HEK293T (cell line): Measurements from ENCODE around the gene LYPLA2.
"Not testable (repeated sequence)": the region's sequence is repeated elsewhere in the genome, so short reads cannot be mapped to it uniquely, and the experiment has no call there.

Experiments
- CTCF ChIA-PET: fragments of 350-600 bp; formaldehyde crosslinking; extraction: SDS; loops from one replicate; lab custom pipeline; 2021; ENCODE audit warnings: antibody characterized with exemption, inconsistent platforms; lab: Yijun Ruan, JAX
- POLR2A ChIA-PET: fragments of 350-600 bp; formaldehyde crosslinking; extraction: SDS; loops from one replicate; lab custom pipeline; 2020; ENCODE audit warnings: antibody characterized with exemption, inconsistent platforms; lab: Yijun Ruan, JAX
- DNase-seq: peaks from one replicate; pipeline ENCODE4 v3.0.0; 2012; ENCODE audit warnings: mixed read lengths; ENCODE audit errors: extremely low spot score
- ARNT ChIP-seq: fragments of 450-650 bp; IDR thresholded peaks from 2 replicates; pipeline ENCODE4 v1.6.1; 2017; ENCODE audit warnings: mild to moderate bottlenecking
- BHLHE40 ChIP-seq: fragments of 450-650 bp; IDR thresholded peaks from 2 replicates; pipeline ENCODE4 v1.6.1; 2016; ENCODE audit warnings: mild to moderate bottlenecking, moderate library complexity, borderline replicate concordance
- CTBP1 ChIP-seq: fragments of 450-650 bp; IDR thresholded peaks from 2 replicates; pipeline ENCODE4 v1.6.1; 2016; ENCODE audit warnings: borderline replicate concordance
- ELF4 ChIP-seq: fragments of 450-650 bp; IDR thresholded peaks from 2 replicates; pipeline ENCODE4 v1.6.1; 2017; ENCODE audit warnings: antibody characterized with exemption
- FOXA1 ChIP-seq: fragments of 450-650 bp; IDR thresholded peaks from 2 replicates; pipeline ENCODE4 v1.6.1; 2016; ENCODE audit warnings: mild to moderate bottlenecking
- FOXK2 ChIP-seq: fragments of 450-650 bp; IDR thresholded peaks from 2 replicates; pipeline ENCODE4 v1.6.1; 2016; ENCODE audit warnings: mild to moderate bottlenecking
- FOXM1 ChIP-seq: fragments of 450-650 bp; IDR thresholded peaks from 2 replicates; pipeline ENCODE4 v1.6.1; 2017; ENCODE audit warnings: mild to moderate bottlenecking, borderline replicate concordance
- HDGF ChIP-seq: fragments of 450-650 bp; IDR thresholded peaks from 2 replicates; pipeline ENCODE4 v1.6.1; 2017; ENCODE audit warnings: antibody characterized with exemption, borderline replicate concordance
- L3MBTL2 ChIP-seq: fragments of 450-650 bp; conservative IDR thresholded peaks from 2 replicates; pipeline ENCODE4 v1.6.1; 2016; ENCODE audit warnings: mild to moderate bottlenecking
- LEF1 ChIP-seq: fragments of 450-650 bp; IDR thresholded peaks from 2 replicates; pipeline ENCODE4 v1.6.1; 2017; ENCODE audit warnings: mild to moderate bottlenecking, borderline replicate concordance
- NFRKB ChIP-seq: fragments of 450-650 bp; IDR thresholded peaks from 2 replicates; pipeline ENCODE4 v1.6.1; 2016; ENCODE audit warnings: mild to moderate bottlenecking, moderate library complexity
- SP1 ChIP-seq: fragments of 450-650 bp; IDR thresholded peaks from 2 replicates; pipeline ENCODE4 v1.6.1; 2017
- SUZ12 ChIP-seq: fragments of 450-650 bp; IDR thresholded peaks from 2 replicates; pipeline ENCODE4 v1.6.1; 2016; ENCODE audit warnings: mild to moderate bottlenecking
- TARDBP ChIP-seq: fragments of 450-650 bp; IDR thresholded peaks from 2 replicates; pipeline ENCODE4 v1.6.1; 2016
- ZNF384 ChIP-seq: fragments of 450-650 bp; IDR thresholded peaks from 2 replicates; pipeline ENCODE4 v1.6.1; 2016
- TF ChIP-seq, protein P1 (sequence below): fragments of 450-650 bp; IDR thresholded peaks from 2 replicates; pipeline ENCODE4 v1.6.1; 2016

Gene LYPLA2

DNA sequence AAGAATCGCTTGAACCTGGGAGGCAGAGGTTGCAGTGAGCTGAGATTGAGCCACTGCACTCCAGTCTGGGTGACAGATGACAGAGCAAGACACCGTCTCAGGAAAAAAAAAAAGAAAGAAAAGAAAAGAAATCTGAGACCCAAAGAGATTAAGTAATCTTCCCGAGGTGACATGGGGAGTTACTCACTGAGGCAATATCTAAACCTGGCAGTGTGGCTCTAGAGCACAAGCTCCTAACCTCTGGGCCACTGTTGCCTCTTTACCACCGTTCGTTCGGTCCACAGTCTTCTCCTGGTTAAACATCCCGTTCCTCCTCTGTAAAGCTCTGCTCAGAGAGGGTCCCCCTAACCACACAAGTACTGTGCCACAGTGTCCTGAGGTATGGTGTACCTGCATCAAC, 32.8 kb downstream of the LYPLA2 start:
- CTCF ChIA-PET, result interaction anchor here (0.5 to 2.5 kb wide), 4 partner anchors 13 to 101 kb away, joined by 4 to 12 read pairs (median 5); no protein-coding TSS in a partner anchor
- TF ChIP-seq ZNF384 (no peak), L3MBTL2 (no peak), FOXA1 (no peak), BHLHE40 (no peak), LEF1 (no peak)
- POLR2A ChIA-PET, result interaction anchor here (1.2 to 2.5 kb wide), 4 partner anchors 10 to 34 kb away, joined by 4 to 14 read pairs (median 13); partner anchors contain the start of gene GALE
- no peak for DNase-seq

DNA sequence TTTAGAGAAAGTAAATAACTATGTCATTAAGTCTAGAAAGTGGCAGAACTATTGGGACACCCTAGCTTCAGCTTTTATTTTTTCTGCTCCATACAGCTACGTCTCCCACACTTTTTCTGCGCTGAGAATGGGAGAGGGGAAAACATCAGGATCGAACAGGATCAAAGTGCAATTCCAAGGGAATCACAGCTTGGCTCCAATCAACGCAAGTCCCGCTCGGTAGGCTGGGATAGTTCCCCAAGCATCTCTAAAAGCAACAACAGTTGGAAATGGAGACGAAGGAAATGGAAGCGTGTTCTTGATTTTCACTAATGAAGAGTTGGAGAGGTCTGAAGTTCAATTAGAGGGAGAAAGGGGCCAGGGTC, 33.7 kb downstream of the LYPLA2 start:
- CTCF ChIA-PET, result interaction anchor here (2.5 kb wide), 1 partner anchor 14 kb away, joined by 12 read pairs; no protein-coding TSS in a partner anchor
- no peak for TF ChIP-seq FOXM1
- no peak for TF ChIP-seq HDGF
- POLR2A ChIA-PET, result interaction anchor here (0.9 to 2.5 kb wide), 16 partner anchors 8 to 156 kb away, joined by 3 to 14 read pairs (median 4); partner anchors contain the start of genes GALE, PITHD1 and SRSF10
- no peak for DNase-seq

DNA sequence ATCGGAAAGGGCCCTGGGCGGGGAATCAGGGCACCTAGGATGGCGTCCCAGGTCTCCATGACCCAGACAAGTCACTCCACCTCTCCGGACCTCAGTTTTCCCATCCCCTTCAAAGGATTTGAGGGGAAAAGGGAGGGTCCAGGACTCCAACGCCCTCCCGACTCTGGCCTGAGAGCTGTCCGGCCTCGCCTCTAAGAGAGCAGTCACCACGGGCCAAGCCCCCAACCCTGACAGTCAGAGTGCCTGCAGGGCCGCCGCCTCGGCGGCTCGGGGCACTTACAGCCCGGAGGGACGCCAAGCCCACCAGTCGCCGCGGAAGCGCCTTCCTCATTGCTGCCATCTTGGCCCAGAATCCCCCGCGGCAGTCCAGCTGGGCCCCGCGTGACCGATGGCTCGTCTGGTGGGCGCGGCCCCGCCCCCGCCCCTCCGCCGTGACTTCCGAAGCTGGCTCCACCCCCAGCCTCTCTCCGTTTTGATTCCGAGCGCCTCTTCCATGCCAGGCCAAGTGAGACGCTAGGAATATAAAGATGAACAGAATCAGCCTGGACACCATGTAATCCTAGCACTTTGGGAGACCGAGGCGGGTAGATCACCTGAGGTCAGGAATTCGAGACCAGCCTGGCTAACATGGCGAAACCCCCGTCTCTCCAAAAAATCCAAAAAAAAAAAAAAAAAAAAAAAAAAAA, 34.3 kb downstream of the LYPLA2 start, which contains the start of gene HMGCL:
Gene HMGCL (minus strand): TSS at position 354 of the 686 bp plus-strand sequence. CDS start 14 bp downstream, at position 340.
- CTCF ChIA-PET, result interaction anchor here (0.6 to 2.5 kb wide), 2 partner anchors 15 to 88 kb away, joined by 4 to 12 read pairs; no protein-coding TSS in a partner anchor

DNA sequence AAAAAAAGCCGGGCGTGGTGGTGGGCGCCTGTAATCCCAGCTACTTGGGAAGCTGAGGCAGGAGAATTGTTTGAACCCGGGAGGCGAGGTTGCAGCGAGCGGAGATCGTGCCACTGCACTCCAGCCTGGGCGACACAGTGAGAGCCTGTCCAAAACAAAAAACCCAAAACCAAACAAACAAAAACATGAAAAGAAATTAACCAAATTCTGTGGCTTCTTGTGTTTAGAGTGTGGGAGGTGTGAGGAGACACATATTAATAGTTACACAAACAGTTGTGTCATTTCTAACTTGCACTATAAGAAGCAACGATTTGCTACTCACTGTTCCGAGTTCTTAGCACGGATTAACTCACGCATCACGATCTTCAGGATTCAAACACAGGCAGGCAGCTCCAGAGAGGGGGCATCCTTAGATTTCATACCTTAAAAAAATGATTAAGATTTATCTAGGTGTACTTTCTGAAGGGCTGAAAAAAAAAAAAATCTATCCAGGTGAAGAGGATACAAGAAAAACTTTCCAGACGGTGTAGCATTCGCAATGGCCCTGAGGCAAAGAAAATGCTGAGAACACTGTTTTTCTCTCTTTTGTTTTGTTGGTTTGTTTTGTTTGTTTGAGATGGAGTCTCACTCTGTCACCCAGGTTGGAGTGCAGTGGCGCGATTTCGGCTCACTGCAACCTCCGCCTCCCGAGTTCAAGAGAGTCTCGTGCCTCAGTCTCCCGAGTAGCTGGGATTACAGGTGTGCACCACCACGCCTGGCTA, 35.0 kb downstream of the LYPLA2 start:
- CTCF ChIA-PET, result interaction anchor here (0.6 kb wide), 1 partner anchor 88 kb away, joined by 4 read pairs; no protein-coding TSS in a partner anchor
- DNase-seq, result no peak
- TF ChIP-seq ZNF384, result peak; percentile 87
- no peak for TF ChIP-seq ELF4
- POLR2A ChIA-PET, result interaction anchor here (0.6 to 2.5 kb wide), 15 partner anchors 8 to 273 kb away, joined by 3 to 14 read pairs (median 3); partner anchors contain the start of genes GALE and SRSF10

More for the DNA sequence above, 34.3 kb downstream of the LYPLA2 start, which contains the start of gene HMGCL:
- POLR2A ChIA-PET, result interaction anchor here (0.6 to 2.5 kb wide), 18 partner anchors 9 to 272 kb away, joined by 3 to 14 read pairs (median 4); partner anchors contain the start of genes GALE, PITHD1 and SRSF10
- DNase-seq, result peak; percentile 94
- no peak for TF ChIP-seq HDGF
- no peak for TF ChIP-seq FOXM1
- no peak for TF ChIP-seq FOXK2
- TF ChIP-seq FOXA1, result no peak
- no peak for TF ChIP-seq SUZ12
- TF ChIP-seq ELF4, result peak; percentile 47
- TF ChIP-seq SP1, result no peak
- TF ChIP-seq NFRKB, result 0 out of 2 replicates have a peak, but pooled peaks have one; percentile 16

DNA sequence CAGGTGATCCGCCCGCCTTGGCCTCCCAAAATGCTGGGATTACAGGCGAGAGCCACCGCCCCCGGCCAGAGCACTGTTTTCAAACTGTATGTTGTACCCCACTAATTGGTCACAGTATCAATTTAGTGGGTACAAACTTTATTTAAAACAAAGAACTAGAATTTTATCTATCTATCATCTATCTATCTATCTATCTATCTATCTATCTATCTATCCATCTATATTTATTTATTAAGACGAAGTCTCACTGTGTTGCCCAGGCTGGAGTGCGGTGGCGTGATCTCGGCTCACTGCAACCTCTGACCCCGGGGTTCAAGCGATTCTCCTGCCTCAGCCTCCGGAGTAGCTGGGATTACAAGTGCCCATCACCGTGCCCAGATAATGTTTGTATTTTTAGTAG, 35.6 kb downstream of the LYPLA2 start:
- POLR2A ChIA-PET, CTCF ChIA-PET, DNase-seq: not testable (repeated sequence)

DNA sequence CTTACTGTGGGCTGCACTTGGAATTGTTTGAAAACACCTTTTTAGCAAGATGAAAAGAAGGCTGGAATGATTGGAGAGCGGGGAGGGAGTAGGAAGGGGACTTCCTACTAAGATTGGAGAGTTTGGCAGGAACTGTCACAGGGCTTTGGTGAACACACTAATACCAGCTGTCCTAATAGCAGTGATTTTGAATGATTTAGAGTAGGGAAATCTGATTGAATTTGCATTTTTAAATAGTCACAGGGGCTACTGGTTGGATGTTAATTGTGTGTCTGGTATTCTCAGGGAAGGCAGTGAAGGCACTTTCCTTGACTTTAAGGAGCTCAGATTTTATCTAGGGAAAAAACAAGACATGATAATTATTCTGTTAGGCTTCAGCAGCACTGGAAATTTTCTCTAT, 36.8 kb downstream of the LYPLA2 start:
- ChIA-PET POLR2A (no interaction called here), CTCF (no interaction called here)
- DNase-seq, result no peak
- TF ChIP-seq ARNT (no peak), BHLHE40 (no peak), LEF1 (no peak), SP1 (no peak), ELF4 (no peak), L3MBTL2 (no peak), NFRKB (no peak), ZNF384 (no peak), SUZ12 (no peak), CTBP1 (no peak), TARDBP (no peak), HDGF (no peak), FOXM1 (no peak), FOXK2 (no peak), FOXA1 (no peak)
- TF ChIP-seq, protein P1, sequence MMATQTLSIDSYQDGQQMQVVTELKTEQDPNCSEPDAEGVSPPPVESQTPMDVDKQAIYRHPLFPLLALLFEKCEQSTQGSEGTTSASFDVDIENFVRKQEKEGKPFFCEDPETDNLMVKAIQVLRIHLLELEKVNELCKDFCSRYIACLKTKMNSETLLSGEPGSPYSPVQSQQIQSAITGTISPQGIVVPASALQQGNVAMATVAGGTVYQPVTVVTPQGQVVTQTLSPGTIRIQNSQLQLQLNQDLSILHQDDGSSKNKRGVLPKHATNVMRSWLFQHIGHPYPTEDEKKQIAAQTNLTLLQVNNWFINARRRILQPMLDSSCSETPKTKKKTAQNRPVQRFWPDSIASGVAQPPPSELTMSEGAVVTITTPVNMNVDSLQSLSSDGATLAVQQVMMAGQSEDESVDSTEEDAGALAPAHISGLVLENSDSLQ, result no peak

DNA sequence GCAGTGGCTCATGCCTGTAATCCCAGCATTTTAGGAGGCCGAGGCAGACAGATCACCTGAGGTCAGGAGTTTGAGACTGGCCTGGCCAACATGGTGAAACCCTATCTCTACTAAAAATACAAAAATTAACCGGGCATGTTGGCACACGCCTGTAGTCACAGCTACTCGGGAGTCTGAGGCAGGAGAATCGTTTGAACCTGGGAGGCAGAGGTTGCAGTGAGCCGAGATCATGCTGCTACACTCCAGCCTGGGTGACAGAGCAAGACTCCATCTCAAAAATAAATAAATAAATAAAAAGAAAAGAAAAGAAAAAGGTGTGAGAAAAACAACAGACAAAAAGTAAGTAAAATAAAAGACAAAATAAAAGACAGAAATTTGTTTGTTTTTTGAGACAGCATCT, 43.2 kb downstream of the LYPLA2 start:
- POLR2A ChIA-PET, result interaction anchor here (1.8 kb wide), 1 partner anchor 9 kb away, joined by 9 read pairs; the partner anchor contains the start of gene HMGCL
- CTCF ChIA-PET, result not testable (repeated sequence)

DNA sequence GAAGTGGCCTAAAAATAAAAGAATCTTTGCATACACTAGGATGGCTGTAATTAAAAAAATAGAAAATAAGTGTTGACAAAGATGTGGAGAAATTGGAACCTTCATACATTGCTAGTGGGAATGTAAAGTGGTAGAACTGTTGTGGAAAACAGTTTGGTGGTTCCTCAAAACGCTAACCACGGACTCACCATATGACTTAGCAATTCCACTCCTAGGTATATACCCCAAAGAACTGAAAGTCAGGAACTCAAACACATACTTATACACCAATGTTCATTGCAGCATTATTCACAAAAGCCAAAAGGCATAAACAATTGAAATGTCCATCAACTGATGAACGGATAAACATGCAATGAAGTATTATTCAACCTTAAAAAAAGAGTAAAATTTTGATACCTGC, 45.1 kb downstream of the LYPLA2 start:
- no peak for DNase-seq
- TF ChIP-seq FOXA1 (no peak), FOXK2 (no peak), HDGF (no peak), FOXM1 (no peak), NFRKB (no peak), TARDBP (no peak), SUZ12 (no peak), LEF1 (no peak), ARNT (no peak), ELF4 (no peak), CTBP1 (no peak), BHLHE40 (no peak), L3MBTL2 (no peak), SP1 (no peak), ZNF384 (no peak)
- TF ChIP-seq, protein P1, result no peak
- POLR2A ChIA-PET, result no interaction called here
- CTCF ChIA-PET, result interaction anchor here (0.6 kb wide), 1 partner anchor 278 kb away, joined by 4 read pairs; no protein-coding TSS in a partner anchor

More for the DNA sequence above, 43.2 kb downstream of the LYPLA2 start:
- DNase-seq, result not testable (repeated sequence)
